Gastrocnemius medialis (tissue), 4 donors: ENCODE results near the gene PTPN23.

ENCODE experiments used
- CTCF ChIP-seq, 5 experiments: fragments of 450-650 bp in 3 of 5; fragments of 200-600 bp in 2 of 5; sonication (generic) in 2 of 5; IDR thresholded peaks in 4 of 5; conservative IDR thresholded peaks in 1 of 5; 1 replicate in 4 of 5; 2 replicates in 1 of 5; pipeline ENCODE4 v1.5.1; 2016 to 2019; ENCODE audit warnings: antibody characterized with exemption in 5 of 5, mild to moderate bottlenecking in 3 of 5, moderate library complexity in 3 of 5
- POLR2A ChIP-seq, 2 donors: fragments of 450-650 bp; IDR thresholded peaks; one replicate each; pipeline ENCODE4 v1.6.1; 2017; ENCODE audit warnings: antibody characterized with exemption in 2 of 2, mild to moderate bottlenecking in 2 of 2, moderate library complexity in 2 of 2

- TF ChIP-seq CTCF (IDR thresholded peaks at IDR 0.05 in 4 of 5, conservative IDR thresholded peaks at IDR 0.05 in 1 of 5) (no peak), POLR2A (IDR thresholded peaks at IDR 0.05) (no peak)
Observed at GRCh38 chr3:47342812-47343211, 38.0 kb upstream of the PTPN23 start.
